ENCODE data around the gene MEF2C.
A peak's percentile ranks its signal among the peaks of the same experiment; 100 is the strongest.

DNA sequence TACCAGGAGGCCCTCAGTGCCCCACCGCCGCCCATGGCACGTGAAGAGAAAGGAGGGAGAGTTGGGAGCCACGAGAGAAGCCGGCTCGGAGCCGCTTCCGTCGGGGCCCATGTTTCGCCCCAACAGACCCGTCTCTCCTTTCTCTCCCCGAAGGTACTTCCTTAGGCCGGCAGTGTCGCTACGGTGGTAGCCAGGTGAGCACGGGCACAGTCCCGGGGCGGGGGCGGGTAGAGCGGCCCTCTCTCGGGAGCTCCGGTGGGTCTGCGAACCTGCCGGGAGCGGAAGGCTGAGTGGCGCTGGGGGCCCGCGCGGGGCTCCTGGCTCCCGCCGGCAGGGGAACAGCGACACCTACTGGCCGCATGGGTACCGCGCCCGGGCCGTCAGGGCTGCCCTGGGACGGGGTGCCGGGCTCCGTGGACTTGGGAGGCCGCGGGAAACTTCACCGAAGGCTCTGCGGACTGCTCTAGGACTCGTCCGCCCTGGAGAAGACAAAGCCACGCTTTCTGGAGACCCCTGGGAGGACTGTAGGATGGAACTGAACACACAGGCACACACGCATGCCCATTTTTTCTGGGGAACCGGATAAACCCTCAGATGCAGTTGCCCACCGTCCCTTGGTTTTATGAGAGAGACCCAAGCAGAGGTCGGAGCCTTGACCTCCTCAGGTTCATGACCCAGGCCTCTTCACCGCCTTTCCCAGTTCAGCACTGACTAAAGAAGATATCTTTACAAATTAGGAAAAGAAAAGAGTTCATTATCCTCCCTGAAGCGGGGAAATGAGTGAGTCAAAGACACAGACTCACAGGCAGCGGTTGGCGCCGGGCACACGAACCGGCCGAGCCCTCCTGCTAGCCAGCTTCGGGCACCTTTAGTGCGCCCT lies 202.5 kb downstream of the MEF2C start:
- TF ChIP-seq, protein P1, sequence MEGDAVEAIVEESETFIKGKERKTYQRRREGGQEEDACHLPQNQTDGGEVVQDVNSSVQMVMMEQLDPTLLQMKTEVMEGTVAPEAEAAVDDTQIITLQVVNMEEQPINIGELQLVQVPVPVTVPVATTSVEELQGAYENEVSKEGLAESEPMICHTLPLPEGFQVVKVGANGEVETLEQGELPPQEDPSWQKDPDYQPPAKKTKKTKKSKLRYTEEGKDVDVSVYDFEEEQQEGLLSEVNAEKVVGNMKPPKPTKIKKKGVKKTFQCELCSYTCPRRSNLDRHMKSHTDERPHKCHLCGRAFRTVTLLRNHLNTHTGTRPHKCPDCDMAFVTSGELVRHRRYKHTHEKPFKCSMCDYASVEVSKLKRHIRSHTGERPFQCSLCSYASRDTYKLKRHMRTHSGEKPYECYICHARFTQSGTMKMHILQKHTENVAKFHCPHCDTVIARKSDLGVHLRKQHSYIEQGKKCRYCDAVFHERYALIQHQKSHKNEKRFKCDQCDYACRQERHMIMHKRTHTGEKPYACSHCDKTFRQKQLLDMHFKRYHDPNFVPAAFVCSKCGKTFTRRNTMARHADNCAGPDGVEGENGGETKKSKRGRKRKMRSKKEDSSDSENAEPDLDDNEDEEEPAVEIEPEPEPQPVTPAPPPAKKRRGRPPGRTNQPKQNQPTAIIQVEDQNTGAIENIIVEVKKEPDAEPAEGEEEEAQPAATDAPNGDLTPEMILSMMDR (IDR thresholded peaks at IDR 0.05; ENCODE audit: low read length) = peak; percentile 89
- TF ChIP-seq EZH2 (IDR thresholded peaks at IDR 0.05; ENCODE audit: borderline replicate concordance, low read length) = no peak
